ENCODE results near the gene ABCD2.
"Not testable (repeated sequence)": the region's sequence is repeated elsewhere in the genome, so short reads cannot be mapped to it uniquely, and the experiment has no call there.

The ABCD2 gene

DNA sequence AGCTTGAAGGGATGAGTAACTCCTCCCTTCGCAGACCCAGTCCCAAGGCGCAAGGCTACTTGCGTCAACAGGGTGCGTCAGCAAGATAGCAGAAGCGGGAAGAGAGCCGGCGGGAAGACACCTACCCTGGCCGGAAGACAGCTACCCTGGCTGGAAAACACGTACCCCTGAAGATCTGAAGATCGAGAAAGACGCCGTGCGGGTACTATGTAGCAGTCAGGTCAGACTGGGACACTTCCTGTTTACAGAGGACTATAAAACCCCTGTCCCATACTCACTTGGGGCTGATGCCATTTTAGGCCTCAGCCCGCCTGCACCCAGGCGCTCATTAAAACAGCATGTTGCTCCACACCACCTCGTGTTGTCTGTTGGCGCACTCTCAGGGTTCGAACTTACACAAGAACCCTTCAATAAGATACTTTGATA is 80.9 kb downstream of the ABCD2 start:
- DNase-seq (ENCODE audit: low spot score), result no peak
- TF ChIP-seq, protein P1, sequence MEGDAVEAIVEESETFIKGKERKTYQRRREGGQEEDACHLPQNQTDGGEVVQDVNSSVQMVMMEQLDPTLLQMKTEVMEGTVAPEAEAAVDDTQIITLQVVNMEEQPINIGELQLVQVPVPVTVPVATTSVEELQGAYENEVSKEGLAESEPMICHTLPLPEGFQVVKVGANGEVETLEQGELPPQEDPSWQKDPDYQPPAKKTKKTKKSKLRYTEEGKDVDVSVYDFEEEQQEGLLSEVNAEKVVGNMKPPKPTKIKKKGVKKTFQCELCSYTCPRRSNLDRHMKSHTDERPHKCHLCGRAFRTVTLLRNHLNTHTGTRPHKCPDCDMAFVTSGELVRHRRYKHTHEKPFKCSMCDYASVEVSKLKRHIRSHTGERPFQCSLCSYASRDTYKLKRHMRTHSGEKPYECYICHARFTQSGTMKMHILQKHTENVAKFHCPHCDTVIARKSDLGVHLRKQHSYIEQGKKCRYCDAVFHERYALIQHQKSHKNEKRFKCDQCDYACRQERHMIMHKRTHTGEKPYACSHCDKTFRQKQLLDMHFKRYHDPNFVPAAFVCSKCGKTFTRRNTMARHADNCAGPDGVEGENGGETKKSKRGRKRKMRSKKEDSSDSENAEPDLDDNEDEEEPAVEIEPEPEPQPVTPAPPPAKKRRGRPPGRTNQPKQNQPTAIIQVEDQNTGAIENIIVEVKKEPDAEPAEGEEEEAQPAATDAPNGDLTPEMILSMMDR (IDR thresholded peaks at IDR 0.05; ENCODE audit: extremely low read depth, insufficient read depth, missing control alignments), result no peak
- in situ Hi-C loops (cut with MboI; ENCODE audit: low pct_unique_long_range_greater_than_20kb, low sequenced_read_pairs, unreplicated experiment), result no loop called here

DNA sequence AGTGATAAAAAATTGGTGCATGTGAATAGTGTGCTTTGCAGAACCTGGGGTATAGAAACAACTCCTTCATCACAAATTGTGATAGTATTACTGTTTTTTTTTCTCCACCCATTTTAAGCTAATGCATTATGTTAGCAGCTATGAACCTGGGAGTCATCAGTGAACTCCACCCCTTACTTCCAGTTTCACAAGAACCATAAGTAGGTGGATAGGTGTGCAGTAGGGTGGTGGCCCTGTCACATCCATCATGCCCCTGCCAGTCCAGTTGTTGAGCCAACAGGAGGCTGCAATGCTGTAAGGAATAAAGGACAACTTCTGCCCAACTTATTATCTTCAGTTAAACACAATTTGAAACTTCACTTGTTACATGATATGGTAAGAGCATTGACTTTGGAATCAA is 85.7 kb downstream of the ABCD2 start:
- TF ChIP-seq, protein P1 (IDR thresholded peaks at IDR 0.05; ENCODE audit: extremely low read depth, insufficient read depth, missing control alignments), result no peak
- DNase-seq (ENCODE audit: low spot score), result no peak
- in situ Hi-C loops (cut with MboI; ENCODE audit: low pct_unique_long_range_greater_than_20kb, low sequenced_read_pairs, unreplicated experiment), result no loop called here

DNA sequence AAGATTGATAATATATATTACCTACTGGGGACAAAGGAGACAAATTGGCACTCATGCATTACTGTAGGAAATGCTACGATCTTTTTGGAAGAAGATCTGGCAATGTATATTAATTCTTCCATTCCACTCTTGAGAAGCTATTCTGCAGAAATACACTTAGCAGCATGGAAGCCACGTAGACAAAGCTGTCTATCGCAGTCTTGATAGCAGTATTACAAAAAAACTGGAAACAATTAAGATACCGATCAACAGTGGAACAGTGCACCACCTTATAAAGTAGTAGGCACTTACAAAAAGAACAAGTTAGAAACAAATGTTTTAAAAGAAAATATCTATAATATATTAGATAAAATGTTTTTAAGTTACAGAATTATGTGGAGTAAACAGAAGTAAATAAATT is 87.2 kb downstream of the ABCD2 start:
- TF ChIP-seq, protein P1 (IDR thresholded peaks at IDR 0.05; ENCODE audit: extremely low read depth, insufficient read depth, missing control alignments), result no peak
- DNase-seq (ENCODE audit: low spot score), result no peak
- in situ Hi-C loops (cut with MboI; ENCODE audit: low pct_unique_long_range_greater_than_20kb, low sequenced_read_pairs, unreplicated experiment), result no loop called here

DNA sequence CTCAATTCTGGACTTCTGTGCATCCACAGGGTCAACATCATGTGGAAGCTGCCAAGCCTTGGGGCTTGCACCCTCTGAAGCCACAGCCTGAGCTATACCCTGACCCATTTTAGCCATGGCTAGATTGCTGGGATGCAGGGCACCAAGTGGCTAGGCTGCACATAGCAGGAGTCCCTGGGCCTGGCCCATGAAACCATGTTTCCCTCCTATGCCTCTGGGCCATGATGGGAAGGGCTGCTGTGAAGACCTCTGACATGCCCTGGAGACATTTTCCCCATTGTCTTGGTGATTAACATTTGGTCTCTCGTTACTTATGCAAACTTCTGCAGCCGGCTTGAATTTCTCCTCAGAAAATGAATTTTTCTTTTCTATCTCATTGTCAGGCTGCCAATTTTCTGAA is 92.6 kb downstream of the ABCD2 start:
- DNase-seq (ENCODE audit: low spot score), result no peak
- TF ChIP-seq, protein P1 (IDR thresholded peaks at IDR 0.05; ENCODE audit: extremely low read depth, insufficient read depth, missing control alignments), result no peak
- in situ Hi-C loops (cut with MboI; ENCODE audit: low pct_unique_long_range_greater_than_20kb, low sequenced_read_pairs, unreplicated experiment), result no loop called here

DNA sequence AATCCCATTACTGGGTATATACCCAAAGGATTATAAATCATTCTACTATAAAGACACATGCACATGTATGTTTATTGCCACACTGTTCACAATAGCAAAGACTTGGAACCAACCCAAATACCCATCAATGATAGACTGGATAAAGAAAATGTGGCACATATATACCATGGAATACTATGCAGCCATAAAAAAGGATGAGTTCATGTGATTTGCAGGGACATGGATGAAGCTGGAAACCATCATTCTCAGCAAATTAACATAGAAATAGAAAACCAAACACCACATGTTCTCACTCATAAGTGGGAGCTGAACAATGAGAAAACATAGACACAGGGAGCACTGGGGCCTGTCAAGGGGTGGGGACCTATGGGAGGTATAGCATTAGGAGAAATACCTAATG is 97.4 kb downstream of the ABCD2 start:
- DNase-seq (ENCODE audit: low spot score); in situ Hi-C loops (cut with MboI; ENCODE audit: low pct_unique_long_range_greater_than_20kb, low sequenced_read_pairs, unreplicated experiment): not testable (repeated sequence)

DNA sequence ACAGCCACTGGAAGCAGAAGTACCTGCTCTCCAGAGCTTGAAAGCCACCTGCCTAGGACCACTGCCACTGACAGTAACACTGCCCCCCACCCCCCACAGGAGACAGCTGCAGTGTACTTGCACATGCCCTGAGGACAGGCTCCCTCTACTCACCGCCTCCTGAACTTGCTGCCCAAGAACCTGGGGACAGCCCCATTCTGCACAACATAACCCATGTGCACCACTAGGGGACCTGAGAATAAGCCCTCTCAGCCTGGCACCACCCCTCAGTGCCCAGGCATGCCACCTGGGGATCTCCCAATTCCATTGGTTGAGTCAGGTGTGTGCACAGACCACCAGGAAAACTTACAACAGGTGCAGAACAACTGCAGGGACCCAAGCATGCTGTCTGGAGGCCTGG is 109.6 kb downstream of the ABCD2 start:
- DNase-seq (ENCODE audit: low spot score), result no peak
- in situ Hi-C loops (cut with MboI; ENCODE audit: low pct_unique_long_range_greater_than_20kb, low sequenced_read_pairs, unreplicated experiment), result no loop called here
- TF ChIP-seq, protein P1 (IDR thresholded peaks at IDR 0.05; ENCODE audit: extremely low read depth, insufficient read depth, missing control alignments), result no peak

DNA sequence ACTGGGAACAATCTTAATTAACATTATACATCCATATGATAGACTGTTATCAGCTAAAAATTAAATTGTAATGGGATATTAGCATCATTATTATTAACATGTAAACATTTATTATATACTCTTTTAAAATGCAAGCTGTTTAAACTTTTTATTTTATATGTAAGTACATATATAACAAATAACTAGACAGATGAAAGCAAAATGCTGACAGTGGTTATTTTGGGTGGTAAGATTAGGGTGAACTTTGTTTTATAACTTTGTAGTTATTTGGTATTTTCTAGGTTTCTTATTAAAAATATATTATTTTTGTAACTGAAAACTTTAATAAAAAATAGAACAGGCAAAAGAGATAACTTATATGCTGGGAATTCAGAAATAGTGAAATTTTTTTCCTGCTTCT is 114.0 kb downstream of the ABCD2 start:
- no peak for DNase-seq (ENCODE audit: low spot score)
- in situ Hi-C loops (cut with MboI; ENCODE audit: low pct_unique_long_range_greater_than_20kb, low sequenced_read_pairs, unreplicated experiment), result no loop called here
- TF ChIP-seq, protein P1 (IDR thresholded peaks at IDR 0.05; ENCODE audit: extremely low read depth, insufficient read depth, missing control alignments), result no peak
